Renal cortex interstitium (tissue), 11 donors: ENCODE data around the gene CRIP1. TPM values are rescaled to one million over a fixed set of nuclear protein-coding genes. Genes with fewer than 3 reads are reported as not detected.

Experiments
- DNase-seq, 11 donors: peaks; one replicate each; pipeline ENCODE4 v3.0.0-alpha.2; 2013; ENCODE audit warnings: low read depth in 9 of 11, low spot score in 4 of 11; ENCODE audit errors: extremely low read depth in 1 of 11
- polyA plus RNA-seq, 3 donors: library from polyadenylated mRNA; unstranded; fragments of 120-200 nt; gene quantifications; one replicate each; pipeline ENCODE4 v1.2.1, GENCODE V29; 2013; ENCODE audit not compliant: insufficient read length in 3 of 3

The CRIP1 gene
- polyA plus RNA-seq, 3 donors: 24.0 to 49.2 (median 36.3) TPM

DNA sequence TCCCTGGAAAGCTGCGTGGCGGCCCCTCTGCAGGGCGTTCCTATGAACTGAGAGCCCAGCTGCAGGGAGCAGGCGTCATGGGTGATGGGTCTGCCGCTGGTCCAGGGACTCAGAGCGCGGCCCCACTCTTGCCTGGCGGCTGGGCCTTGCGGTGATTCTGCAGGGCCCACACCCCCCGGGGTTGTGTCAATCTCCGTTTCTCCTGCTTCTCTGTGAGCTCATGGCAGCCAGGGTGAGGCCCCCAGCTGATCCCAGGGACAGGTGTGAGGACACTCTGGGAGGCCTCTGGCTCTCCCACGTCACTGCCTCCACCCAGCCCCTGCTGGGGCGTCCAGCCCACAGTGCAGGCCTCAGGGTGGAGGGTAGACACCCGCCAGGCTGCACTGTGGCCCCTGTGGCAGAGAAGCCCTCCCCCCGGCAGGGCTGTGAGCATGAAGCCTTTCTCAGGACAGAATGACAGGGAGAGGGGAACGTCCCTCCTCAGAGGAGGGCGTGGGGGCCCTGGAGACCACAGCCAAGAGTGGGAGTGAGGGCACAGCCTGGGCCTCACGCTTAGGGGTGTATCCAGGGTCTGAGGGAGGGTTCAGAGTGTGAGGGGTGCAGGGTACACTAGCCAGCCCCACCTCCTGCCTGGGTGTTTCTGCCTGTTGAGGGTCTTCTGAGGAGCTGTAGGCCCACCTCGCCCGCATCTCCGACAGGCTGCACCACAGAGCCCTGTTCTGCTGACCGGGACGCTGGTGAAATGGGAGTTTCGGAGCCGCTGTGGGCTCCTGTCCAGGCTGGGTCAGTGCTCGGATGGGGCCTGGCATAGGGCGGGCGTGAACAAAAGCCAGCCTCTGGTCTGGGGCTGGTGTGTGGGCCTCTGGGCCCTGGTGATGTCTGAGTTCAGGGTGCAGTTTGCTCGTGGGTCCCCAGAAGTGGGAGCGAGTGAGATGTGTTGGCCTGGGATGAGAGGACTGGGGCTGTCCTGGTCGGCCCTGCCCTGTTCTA, 38.7 kb upstream of the CRIP1 start:
- DNase-seq: no peak

DNA sequence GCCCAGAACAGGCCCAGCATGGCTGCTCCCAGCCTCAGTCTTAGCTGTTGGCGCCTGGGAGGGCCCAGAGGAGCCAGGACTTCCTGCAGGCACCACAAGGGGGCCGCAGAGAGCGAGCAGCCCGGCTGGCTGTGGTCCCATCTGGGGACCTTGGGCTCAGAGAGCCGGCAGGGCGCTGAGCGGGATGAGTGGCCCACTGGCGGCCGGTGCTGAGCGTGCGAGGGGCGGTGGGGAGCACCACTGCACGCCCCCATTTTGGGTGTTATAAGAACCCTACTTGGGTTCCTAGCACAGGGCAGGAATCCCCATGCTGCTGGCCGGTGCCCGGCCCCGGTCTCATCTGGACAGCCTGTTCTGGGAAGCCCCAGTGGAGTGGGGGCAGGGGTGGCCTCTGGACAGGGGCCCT, 38.0 kb upstream of the CRIP1 start:
- peak in 3 of 11 donors; percentile 39 to 53 (median 50) for DNase-seq

DNA sequence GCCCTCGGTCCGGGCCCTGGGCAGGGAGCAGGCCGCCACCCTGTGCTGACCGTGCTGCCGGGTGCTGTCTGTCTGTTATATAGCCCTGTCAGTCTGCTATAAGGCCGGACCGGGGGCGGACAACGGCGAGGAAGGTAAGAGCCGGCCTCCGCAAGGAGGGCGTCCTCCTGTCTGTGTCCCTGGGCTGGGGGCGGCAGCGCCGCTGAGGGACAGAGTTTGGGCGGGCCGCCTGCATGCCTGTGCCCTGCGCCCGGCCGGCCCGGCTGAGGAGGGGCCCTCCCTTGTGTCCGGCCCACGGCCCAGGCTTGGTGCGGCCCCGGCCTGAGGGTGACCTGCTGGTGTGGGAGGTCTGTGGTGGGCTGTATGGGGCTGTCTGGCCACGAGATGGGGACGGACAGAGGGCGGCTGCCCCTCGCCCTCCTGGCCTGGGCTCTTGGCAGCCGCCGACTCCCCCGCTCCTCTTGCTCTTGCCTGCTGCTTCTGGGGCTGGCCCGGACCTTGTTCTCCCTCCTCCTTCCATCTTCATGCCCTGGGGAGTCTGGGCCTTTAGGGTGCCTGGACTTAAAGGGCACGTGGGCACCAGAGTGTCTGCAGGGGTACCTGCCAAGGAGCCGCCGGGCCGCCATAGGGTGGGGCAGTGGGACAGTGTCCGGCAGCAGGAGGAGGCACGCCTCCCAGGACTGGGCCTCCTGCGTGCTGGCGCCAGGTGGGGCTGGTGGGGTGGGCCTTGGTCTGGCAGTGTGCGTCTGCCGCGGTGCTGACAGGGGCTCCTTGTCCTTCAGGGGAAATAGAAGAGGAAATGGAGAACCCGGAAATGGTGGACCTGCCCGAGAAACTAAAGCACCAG, 37.2 kb upstream of the CRIP1 start:
- DNase-seq: no peak

DNA sequence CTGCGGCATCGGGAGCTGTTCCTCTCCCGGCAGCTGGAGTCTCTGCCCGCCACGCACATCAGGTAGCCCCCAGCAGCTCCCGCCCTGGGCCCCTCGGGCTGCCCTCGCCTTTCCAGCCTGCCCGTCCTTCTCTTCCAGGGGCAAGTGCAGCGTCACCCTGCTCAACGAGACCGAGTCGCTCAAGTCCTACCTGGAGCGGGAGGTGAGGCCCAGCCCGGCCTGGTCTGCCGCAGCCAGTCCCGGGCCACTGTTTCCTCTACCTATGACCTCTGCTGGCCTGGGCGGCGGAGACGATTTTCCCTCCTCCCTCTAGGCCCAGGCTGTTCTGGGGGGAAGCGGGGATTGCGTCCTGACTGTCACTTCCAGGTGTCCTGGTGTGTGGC, 36.6 kb upstream of the CRIP1 start:
- no peak for DNase-seq

DNA sequence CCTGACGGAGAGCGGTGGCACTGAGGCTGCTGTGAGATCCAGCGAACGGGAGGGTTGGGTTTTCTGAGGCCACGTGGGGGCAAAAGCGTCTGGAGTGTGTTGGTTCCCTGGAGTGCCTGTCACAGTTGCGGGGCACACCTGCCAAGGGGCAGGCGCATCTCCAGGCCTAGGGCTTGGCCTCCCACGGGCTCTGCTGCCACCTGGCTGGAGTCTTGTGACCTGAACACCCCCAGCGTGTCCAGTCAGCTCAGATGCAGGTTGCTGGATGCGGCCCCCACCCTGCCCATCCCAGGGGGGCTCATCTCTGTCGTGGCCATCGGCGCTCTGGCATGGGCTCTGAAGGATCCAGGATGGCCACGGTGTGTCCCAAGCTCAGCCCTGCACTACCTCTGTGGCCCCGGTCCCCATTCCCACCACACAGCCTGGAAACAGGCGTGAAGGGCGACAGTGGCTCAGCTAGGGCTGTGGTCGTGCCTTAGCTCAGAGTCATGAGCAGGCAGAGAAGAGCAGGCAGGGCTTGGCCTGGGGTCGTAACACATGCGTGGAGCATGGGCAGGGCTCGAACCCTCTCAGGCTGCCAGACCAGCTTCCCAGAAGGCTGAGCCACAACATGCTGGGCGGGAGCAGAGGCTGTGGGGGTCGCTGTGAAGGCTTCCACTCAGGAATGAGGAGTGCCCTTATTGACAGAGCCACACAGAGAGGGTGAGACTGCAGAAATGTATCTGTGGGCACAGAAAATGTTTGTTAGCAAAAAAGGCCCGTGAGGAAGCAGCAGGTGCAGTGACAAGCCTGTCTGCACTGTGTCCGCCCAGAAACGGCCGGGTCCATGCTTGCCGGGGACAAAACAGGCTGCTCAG, 35.6 kb upstream of the CRIP1 start:
- DNase-seq: no peak

DNA sequence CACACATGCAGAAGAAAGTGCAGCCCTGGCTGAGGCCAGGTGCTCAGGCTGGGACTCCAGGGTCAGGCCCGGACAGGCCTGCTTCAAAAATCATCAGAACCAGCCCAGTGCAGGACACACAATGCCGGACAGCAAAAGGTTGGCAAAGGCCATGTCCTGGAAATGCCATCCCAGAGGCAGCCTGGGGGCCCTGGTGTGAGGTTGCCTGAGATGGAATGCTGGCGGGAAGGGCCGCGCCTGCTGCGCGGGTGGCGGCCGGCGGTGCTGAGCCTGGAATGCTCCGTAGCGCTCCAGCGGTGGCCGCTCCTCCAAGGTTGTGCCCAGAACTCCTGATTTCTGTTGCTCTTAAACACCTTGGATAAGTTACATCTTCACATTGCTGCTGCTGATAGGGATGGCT, 33.7 kb upstream of the CRIP1 start:
- no peak for DNase-seq

DNA sequence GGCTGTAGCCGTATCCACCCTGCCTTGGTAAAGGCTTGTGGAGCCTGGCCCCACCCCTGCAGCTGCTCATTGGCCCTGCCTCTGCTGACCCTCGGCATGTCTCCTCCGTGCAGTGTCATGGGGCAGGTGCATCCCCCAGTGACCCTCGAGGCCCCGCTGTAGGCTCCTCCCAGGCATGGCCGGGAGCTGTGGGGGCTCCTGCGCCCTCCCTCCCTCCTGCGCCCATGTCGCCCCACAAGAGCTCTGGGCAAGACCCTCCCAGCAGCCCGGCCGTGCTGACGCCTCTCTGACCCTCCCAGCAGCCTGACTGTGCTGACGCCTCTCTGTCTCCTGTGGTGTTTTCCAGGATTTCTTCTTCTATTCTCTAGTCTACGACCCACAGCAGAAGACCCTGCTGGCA, 32.8 kb upstream of the CRIP1 start:
- no peak for DNase-seq

DNA sequence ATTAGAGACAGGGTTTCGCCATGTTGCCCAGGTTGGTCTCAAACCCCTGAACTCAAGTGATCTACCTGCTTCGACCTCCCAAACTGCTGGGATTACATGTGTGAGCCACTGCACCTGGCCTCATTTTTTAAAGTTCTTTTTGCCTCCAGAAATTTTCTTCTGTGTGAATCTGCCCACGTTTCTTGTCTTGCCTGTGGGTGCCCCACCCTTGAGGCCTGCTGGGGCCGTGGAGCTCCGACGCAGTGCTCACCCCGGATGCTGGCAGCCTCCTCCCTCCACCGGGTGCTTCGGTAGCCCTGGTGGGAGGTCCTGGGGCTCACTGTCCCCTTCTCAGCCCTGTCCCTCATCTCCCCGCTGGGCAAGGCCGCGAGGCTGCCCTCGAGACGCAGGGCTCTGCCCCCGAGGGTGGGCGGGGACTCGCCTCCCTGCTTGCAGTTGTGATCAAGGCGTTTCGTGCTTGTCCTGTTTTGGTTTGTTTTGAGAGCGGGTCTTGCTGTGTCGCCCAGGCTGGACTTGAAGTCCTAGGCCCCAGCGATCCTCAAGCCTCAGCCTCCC, 31.5 kb upstream of the CRIP1 start:
- no peak for DNase-seq

DNA sequence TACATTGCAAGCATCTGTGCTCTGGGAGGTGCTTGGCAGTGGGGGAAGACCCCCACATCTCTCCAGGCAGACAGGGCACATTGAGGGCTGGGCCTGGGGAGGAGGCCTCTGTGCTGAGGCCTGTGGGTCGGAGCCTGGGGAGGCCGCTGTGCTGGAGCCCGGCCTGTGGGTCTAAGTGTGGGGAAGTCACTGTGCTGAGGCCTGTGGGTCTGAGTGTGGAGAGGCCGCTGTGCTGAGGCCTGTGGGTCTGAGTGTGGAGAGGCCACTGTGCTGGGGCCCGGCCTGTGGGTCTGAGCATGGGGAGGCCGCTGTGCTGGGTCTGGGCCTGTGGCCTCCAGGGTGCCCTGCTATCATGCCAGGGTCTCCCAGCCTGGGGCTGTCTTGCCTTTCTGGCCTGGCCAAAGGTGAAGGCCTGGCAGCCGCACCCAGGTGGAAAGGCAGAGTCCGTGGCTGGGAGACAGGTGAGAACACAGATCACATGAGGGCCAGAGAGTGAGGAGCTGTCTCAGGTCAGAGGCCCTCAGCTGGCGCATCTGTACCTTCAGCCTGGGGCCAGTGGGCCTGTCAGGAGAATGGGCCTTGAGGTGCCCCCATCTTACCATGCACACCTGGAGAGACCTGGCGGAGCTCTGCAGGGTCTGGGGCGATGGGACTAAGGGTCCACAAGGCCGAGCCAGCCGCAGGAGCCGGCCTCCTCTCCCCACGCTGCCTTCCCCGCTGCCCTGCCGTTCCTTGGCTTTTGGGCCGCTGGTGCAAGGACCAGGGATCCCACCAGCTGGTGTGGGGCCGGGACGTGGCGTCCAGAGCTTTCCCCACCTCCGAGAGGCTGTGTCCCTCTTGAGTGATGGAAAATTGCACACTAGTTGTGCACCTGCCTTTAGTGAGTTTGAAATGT, 30.7 kb upstream of the CRIP1 start:
- no peak for DNase-seq

DNA sequence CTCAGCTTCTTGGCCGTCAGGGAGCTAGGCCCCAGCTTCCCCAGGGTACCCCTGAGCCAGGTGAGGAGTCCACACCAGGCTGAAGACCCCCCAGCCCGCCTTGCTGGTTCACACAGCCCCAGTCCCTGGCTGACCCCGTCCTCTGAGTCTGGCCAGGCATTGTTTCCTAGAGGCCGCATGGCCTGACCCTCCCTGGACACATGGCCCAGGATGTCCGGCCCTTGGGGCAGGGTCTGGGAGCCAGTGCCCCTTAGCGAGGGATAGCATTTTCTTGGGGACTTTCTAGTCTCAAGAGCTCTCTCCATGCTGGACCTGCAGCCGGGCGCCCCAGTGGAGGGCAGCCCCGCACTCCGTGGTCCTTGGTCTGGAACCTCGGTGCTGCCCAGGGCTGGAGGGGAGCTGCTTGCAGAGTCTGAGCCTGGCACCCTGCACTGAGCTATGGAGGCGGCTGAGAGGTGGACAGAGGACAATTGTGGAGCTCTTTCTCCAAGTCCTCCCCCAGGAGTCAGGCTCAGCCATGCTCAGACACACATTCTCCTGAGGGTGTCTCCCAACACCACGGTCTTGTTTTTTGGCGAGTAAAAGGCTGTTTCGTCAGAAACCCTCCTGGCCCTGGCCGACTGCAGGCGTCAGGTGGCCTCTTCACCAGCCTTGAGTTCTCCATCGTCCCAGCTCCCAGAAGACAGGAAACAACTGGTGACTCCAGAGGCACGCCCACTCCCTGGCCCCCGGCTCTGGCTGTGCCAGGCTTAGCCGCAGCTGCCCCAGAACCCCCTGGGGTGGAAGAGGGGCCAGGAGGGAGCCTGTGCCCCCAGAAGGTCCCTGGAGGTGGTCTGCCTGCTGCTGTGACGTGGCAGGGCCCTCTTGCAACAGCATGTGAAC, 29.7 kb upstream of the CRIP1 start:
- DNase-seq: no peak

DNA sequence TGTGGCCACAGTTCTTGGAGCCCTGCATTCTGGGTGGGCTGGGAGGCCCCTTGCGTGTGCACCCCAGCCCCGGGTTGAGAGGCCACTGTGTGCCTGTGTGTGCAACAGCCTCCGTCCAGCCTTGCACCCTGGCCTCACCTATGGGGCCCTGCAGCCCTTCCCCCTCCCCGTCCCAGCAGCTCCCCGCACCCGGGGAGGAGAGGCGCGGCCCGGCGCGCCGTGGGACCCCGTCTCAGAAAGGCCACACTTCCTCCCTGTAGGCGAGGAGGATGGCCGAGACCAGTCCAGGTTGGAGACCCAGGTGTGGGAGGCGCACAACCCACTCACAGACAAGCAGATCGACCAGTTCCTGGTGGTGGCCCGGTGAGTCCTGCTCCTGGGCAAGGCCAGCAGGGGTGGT, 28.7 kb upstream of the CRIP1 start:
- no peak for DNase-seq

DNA sequence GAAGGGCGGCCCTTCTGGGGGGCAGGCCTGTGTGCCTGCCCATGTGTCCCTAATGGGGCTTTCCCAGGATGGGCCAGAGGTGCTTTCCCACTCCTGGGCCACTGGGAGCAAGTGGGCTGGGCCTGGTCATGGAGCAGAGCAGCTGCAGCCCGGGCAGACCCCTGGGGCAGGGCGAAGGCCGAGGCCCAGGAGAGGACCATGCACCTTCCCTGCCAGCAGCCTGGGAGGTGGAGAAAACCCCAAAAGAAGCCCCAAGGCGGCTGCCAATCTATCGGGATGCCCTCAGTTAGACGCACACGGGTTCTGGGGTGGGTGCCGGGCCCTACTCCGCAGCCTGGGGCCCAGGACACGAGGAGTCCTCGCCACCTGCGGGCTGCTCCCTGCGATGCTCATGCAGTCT, 28.1 kb upstream of the CRIP1 start:
- no peak for DNase-seq

DNA sequence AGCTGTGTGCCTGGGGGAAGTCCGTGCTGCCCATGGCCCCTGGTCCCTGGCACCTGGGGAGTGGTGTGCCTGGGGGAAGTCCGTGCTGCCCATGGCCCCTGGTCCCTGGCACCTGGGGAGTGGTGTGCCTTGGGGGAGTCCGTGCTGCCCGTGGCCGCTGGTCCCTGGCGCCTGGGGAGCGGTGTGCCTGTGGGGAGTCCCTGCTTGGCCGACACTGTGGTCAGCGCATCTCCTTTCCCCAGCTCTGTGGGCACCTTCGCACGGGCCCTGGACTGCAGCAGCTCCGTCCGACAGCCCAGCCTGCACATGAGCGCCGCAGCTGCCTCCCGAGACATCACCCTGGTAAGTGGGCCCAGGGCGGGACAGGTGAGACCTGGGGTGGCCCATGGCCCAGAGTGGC, 26.6 kb upstream of the CRIP1 start:
- no peak for DNase-seq

DNA sequence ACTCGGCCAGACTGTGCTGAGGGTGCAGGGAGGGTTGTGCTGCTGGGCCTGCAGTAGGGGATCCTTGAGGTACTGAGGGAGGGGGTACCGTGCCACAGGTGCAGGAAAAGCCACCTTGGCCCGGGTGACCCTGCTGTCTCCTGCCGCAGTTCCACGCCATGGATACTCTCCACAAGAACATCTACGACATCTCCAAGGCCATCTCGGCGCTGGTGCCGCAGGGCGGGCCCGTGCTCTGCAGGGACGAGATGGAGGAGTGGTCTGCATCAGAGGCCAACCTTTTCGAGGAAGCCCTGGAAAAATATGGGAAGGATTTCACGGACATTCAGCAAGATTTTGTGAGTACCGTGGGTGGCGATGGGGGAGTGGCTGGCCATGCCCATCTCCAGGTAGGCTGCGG, 26.1 kb upstream of the CRIP1 start:
- DNase-seq: no peak

DNA sequence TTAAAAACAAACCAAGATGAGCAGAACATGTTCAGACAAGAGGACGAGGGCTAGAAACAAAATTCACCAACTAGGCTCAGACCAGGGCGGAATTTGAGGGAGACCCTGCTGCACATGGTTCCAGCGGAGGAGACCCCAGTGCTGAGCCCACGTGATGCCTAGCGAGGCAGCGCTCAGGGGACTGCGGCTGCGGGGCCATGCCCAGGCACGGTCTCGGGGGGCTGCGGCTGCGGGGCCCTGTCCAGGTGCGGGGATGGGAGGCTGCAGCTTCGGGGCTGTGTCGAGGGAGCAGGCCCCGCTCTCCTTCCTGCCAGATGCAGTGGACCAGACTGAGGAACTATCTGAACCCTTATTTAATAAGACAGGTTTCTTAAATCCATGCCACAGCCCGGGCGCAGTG, 24.8 kb upstream of the CRIP1 start:
- DNase-seq: no peak

DNA sequence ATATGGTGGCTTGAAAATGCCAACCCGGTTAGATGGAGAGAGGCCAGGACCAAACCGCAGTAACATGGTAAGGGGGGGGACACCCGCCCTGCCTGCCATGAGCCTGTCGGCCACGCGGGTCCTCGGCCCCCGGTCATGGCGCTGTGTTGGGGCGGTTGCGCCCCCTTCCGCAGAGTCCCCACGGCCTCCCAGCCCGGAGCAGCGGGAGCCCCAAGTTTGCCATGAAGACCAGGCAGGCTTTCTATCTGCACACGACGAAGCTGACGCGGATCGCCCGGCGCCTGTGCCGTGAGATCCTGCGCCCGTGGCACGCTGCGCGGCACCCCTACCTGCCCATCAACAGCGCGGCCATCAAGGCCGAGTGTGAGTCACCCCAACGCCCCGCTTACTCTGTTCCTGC, 22.2 kb upstream of the CRIP1 start:
- DNase-seq: no peak
